Erythroblast (primary cell): ENCODE data around the gene MACROD2.

Source experiments
- GATA1 ChIP-seq: IDR thresholded peaks from 2 replicates; pipeline ENCODE4 v1.6.1; 2011; ENCODE audit warnings: low read depth, mild to moderate bottlenecking, control low read depth, low read length, moderate library complexity
- POLR2A ChIP-seq: IDR thresholded peaks from 2 replicates; pipeline ENCODE4 v1.6.1; 2011; ENCODE audit warnings: mild to moderate bottlenecking, low read length

DNA sequence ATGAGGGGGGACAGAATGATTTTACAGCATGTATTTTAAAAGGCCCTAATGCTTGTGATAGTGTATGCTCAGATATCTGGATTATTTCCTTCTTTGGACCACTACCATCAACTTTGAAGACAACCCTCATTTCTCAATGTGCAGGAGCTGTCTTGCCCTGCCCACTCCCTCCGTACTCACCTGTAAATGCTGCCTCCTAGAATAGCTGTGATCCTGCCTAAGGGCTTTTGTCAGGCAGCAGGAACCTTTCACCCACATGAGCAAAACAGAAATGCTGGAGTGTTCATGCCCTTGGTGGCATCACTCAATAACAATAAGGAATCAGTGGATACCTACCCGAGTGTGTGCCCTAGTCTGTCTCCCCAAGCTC lies 1065.7 kb downstream of the MACROD2 start:
- TF ChIP-seq POLR2A = no peak
- no peak for TF ChIP-seq GATA1
